Neural crest cell (in vitro differentiated cells): Measurements from ENCODE around the gene XIAP. TPM values are rescaled to one million over a fixed set of nuclear protein-coding genes. Genes with fewer than 3 reads are reported as not detected.

Source experiments
- DNase-seq: peaks from one replicate; pipeline ENCODE4 v3.0.0; 2021; ENCODE audit warnings: low read depth, mixed read lengths, low spot score
- H3K27ac Mint-ChIP-seq: one replicate; pipeline ENCODE4 v1.8.0; 2021; ENCODE audit warnings: mild to moderate bottlenecking, mixed read lengths; ENCODE audit not compliant: unreplicated experiment
- H3K27me3 Mint-ChIP-seq: 2 replicates; pipeline ENCODE4 v1.8.0; 2021; ENCODE audit warnings: low read depth, mild to moderate bottlenecking, mixed read lengths
- H3K36me3 Mint-ChIP-seq: 2 replicates; pipeline ENCODE4 v1.8.0; 2021; ENCODE audit warnings: low read depth, mild to moderate bottlenecking, mixed read lengths
- H3K4me1 Mint-ChIP-seq: 2 replicates; pipeline ENCODE4 v1.8.0; 2021; ENCODE audit warnings: mixed read lengths
- H3K4me3 Mint-ChIP-seq: one replicate; pipeline ENCODE4 v1.8.0; 2021; ENCODE audit warnings: mild to moderate bottlenecking, mixed read lengths
- H3K9me3 Mint-ChIP-seq: 2 replicates; pipeline ENCODE4 v1.8.0; 2021; ENCODE audit warnings: mixed read lengths
- CTCF ChIP-seq: fragments of 200-600 bp; sonication (generic); conservative IDR thresholded peaks from 2 replicates; pipeline ENCODE4 v1.5.0; 2021; ENCODE audit warnings: antibody characterized with exemption, mild to moderate bottlenecking
- total RNA-seq: library from RNA; stranded (reverse); gene quantifications from 2 replicates; pipeline ENCODE4 v1.2.1, GENCODE V29; 2021

XIAP gene
- total RNA-seq, 1 donor from 2014 or later: 34.1 TPM

DNA sequence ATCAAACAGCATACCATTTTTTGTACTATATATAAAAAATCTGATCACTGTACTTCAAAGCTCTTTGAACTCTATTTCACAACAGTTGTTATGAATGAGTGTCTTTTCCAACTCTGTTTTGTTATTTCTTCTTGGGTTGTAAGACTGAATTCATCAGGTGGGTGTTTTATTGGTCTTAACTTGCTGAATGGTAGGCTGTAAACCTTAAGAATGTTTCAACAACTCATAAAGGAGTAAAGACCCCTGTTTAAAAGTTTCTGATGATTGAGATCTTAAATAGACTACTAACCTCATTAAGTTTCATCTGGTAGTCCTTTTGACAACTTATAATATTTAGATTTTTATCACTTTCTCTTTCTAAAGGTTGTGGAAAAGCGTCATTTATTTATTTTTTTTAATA, 83.2 kb downstream of the XIAP start:
- DNase-seq: no peak
- no peak for TF ChIP-seq CTCF
- Mint-ChIP-seq H3K4me3 (no peak overlapping the region), H3K27me3 (no peaks in the 10 kb centered on the region), H3K4me1 (no peaks in the 10 kb centered on the region), H3K36me3 (no peaks in the 10 kb centered on the region), H3K27ac (no peak overlapping the region), H3K9me3 (peaks cover 7% of the 10 kb centered on the region)

- TF ChIP-seq CTCF: no peak
Observed at GRCh38 chrX:123943488-123943887, 83.6 kb downstream of the XIAP start.

DNA sequence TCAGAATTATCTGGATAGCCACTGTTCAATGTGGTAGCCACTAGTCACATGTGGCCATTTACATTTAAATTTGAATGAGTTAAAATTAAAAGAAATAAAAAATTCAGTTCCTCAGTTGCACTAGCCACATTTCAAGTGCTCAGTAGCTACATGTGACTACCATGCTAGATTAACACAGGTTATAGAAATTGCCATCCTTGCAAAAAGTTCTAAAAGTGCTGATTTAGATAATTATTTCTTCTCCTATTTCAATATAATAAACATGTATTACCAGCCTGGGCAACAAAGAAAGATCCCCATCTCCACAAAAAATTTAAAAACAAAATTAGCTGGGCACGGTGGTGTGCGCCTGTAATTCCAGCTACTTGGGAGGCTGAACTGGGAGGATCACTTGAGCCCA, 90.0 kb downstream of the XIAP start:
- H3K9me3 Mint-ChIP-seq: peaks cover 4% of the 10 kb centered on the region
- H3K27me3 Mint-ChIP-seq: no peaks in the 10 kb centered on the region
- no peak overlapping the region for H3K27ac Mint-ChIP-seq
- peaks cover 2% of the 10 kb centered on the region for H3K36me3 Mint-ChIP-seq
- TF ChIP-seq CTCF: no peak
- H3K4me3 Mint-ChIP-seq: no peak overlapping the region
- no peaks in the 10 kb centered on the region for H3K4me1 Mint-ChIP-seq
- no peak for DNase-seq

More at GRCh38 chrX:123943488-123943887, 83.6 kb downstream of the XIAP start:
- Mint-ChIP-seq H3K4me3 (no peak overlapping the region), H3K36me3 (no peaks in the 10 kb centered on the region), H3K27me3 (no peaks in the 10 kb centered on the region), H3K27ac (no peak overlapping the region), H3K9me3 (peaks cover 7% of the 10 kb centered on the region), H3K4me1 (no peaks in the 10 kb centered on the region)
- DNase-seq: no peak

GRCh38 chrX:123959281-123960063, 99.6 kb downstream of the XIAP start:
- Mint-ChIP-seq H3K27ac (peak overlapping the region; percentile 99), H3K4me3 (peak overlapping the region; percentile 92), H3K27me3 (peaks cover 6% of the 10 kb centered on the region), H3K9me3 (peaks cover 3% of the 10 kb centered on the region), H3K4me1 (peaks cover 21% of the 10 kb centered on the region), H3K36me3 (no peaks in the 10 kb centered on the region)
- peak; percentile 5 for DNase-seq
- no peak for TF ChIP-seq CTCF

- Mint-ChIP-seq H3K4me1 (peaks cover 31% of the 10 kb centered on the region), H3K9me3 (peaks cover 3% of the 10 kb centered on the region), H3K27me3 (peaks cover 6% of the 10 kb centered on the region), H3K27ac (peak overlapping the region; percentile 99), H3K4me3 (peak overlapping the region; percentile 92), H3K36me3 (no peaks in the 10 kb centered on the region)
- DNase-seq: no peak
- no peak for TF ChIP-seq CTCF
Observed at GRCh38 chrX:123960956-123961267, 101.1 kb downstream of the XIAP start.
